ENCODE results near the gene MBOAT7. TPM values are rescaled to one million over a fixed set of nuclear protein-coding genes. Genes with fewer than 3 reads are reported as not detected.

MBOAT7 gene
- 176 and 214 TPM in 2 replicates for total RNA-seq

GRCh38 chr19:54189145-54189734 lies at the start of gene MBOAT7:
TSS of gene MBOAT7 (minus strand) at chr19:54189580. CDS start at chr19:54188508, 1,072 bp downstream.

GRCh38 chr19:54222474-54223276 lies 33.3 kb upstream of the MBOAT7 start, which contains the start of gene LILRB3:
TSS of gene LILRB3 (minus strand) at chr19:54223007. CDS start at chr19:54222976, 31 bp downstream.

GRCh38 chr19:54191011-54191810 lies 1.8 kb upstream of the MBOAT7 start, which contains the start of gene TSEN34:
TSS of gene TSEN34 (plus strand) at chr19:54191308. CDS start at chr19:54191365, 57 bp downstream.

GRCh38 chr19:54172471-54173358 lies 16.7 kb downstream of the MBOAT7 start, which contains the start of gene TMC4:
TSS of gene TMC4 (minus strand) at chr19:54173160. CDS start at chr19:54173117, 43 bp downstream.

GRCh38 chr19:54159352-54160181 lies 29.8 kb downstream of the MBOAT7 start, which contains the start of gene LENG1:
TSS of gene LENG1 (minus strand) at chr19:54159721. CDS start at chr19:54159695, 26 bp downstream.

GRCh38 chr19:54137699-54138488 lies 51.5 kb downstream of the MBOAT7 start, which contains the start of gene CNOT3:
TSS of gene CNOT3 (plus strand) at chr19:54137762. CDS start at chr19:54142979, 5,217 bp downstream.

Other genes starting within 250 kb of the MBOAT7 start
- 0.15 and 0.20 TPM in 2 replicates for gene CACNG8, start 226.6 kb downstream of the MBOAT7 start, total RNA-seq
- 3.9 and 4.9 TPM in 2 replicates for gene CACNG6, start 197.9 kb downstream of the MBOAT7 start, total RNA-seq
- not detected in 2 replicates for gene VSTM1, start 125.7 kb downstream of the MBOAT7 start, total RNA-seq
- gene TARM1, start 108.2 kb downstream of the MBOAT7 start, total RNA-seq: not detected in 2 replicates
- gene OSCAR, start 88.8 kb downstream of the MBOAT7 start, total RNA-seq: not detected in 2 replicates
- gene NDUFA3, start 86.7 kb downstream of the MBOAT7 start, total RNA-seq: 25.6 and 46.0 TPM in 2 replicates
- gene TFPT, start 73.9 kb downstream of the MBOAT7 start, total RNA-seq: 57.4 and 58.0 TPM in 2 replicates
- 107 and 123 TPM in 2 replicates for gene PRPF31, start 73.8 kb downstream of the MBOAT7 start, total RNA-seq
- 11.1 and 15.0 TPM in 2 replicates for gene CNOT3, start 51.8 kb downstream of the MBOAT7 start, total RNA-seq
- gene LENG1, start 29.9 kb downstream of the MBOAT7 start, total RNA-seq: 5.9 and 9.5 TPM in 2 replicates
- gene TMC4, start 16.4 kb downstream of the MBOAT7 start, total RNA-seq: not detected in 2 replicates
- gene TSEN34, start 1.7 kb upstream of the MBOAT7 start, total RNA-seq: 92.1 and 103 TPM in 2 replicates
- 2,166 and 2,183 TPM in 2 replicates for gene RPS9, start 11.3 kb upstream of the MBOAT7 start, total RNA-seq
- gene LILRB3, start 33.4 kb upstream of the MBOAT7 start, total RNA-seq: not detected in 2 replicates
- not detected in 2 replicates for gene LILRA6, start 53.2 kb upstream of the MBOAT7 start, total RNA-seq
- not detected in 2 replicates for gene LILRB5, start 67.7 kb upstream of the MBOAT7 start, total RNA-seq
- not detected in 2 replicates for gene LILRB2, start 91.5 kb upstream of the MBOAT7 start, total RNA-seq
- gene LILRA5, start 123.6 kb upstream of the MBOAT7 start, total RNA-seq: not detected in 2 replicates
- gene LILRA4, start 149.6 kb upstream of the MBOAT7 start, total RNA-seq: not detected in 2 replicates
- gene LAIR1, start 175.4 kb upstream of the MBOAT7 start, total RNA-seq: not detected in 2 replicates
- not detected in 2 replicates for gene TTYH1, start 225.9 kb upstream of the MBOAT7 start, total RNA-seq